ENCODE measurements around the gene RFX6. TPM values are rescaled to one million over a fixed set of nuclear protein-coding genes. Genes with fewer than 3 reads are reported as not detected.

Gene RFX6
- total and polyA plus RNA-seq, 12 donors = not detected

DNA sequence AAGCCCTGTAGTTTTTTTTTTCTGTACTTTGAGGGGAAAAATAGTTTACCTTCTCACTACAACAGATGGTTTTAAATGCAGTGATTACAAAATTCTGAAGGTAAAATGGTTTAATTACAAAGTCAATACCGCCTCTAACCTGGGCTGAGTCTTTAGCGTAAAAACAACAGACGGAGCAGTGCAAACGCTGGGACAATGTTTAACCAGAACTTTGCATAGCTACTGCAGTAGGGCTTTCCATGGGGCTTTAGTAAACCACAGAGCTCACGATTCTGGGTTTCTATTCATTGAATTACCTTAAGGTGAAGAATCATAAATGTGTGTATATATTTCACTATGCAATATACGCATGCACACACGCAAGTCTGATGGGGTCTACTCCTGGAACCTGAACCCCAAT is 77.9 kb downstream of the RFX6 start:
- no peaks in the 10 kb centered on the region for H3K4me1 ChIP-seq
- H3K36me3 ChIP-seq = no peaks in the 10 kb centered on the region
- no peaks in the 10 kb centered on the region for H3K9me3 ChIP-seq
- no peak overlapping the region for H3K27ac ChIP-seq
- WGBS, 2 donors = 75 to 78% methylated on average over 7 of the region's 7 CpGs
- no peak overlapping the region for H3K4me3 ChIP-seq
- ATAC-seq (no peak), DNase-seq (no peak)
- H3K27me3 ChIP-seq = no peaks in the 10 kb centered on the region
- TF ChIP-seq CTCF (IDR thresholded peaks at IDR 0.05) = no peak
- intact Hi-C loops (cut with DNase I) = no loop called here

DNA sequence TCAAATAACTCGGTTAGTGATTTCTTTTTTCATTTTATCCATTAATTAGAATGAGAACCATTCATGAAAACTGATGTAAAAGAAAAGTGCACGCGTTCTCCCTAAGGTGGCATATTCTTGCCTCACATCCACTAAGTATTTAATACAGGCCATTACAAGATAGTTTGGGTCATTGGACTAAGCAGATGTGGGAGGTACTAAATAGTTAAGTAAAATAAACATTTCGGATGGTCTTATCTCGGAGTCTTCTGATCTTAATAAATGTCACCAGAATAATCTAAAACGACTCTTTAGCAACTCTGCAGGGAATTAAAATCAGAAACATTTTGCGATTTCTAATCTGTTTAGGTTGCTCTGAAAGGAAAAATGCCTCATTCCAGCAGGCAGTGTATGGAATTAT is 78.7 kb downstream of the RFX6 start:
- TF ChIP-seq CTCF (IDR thresholded peaks at IDR 0.05) = no peak

DNA sequence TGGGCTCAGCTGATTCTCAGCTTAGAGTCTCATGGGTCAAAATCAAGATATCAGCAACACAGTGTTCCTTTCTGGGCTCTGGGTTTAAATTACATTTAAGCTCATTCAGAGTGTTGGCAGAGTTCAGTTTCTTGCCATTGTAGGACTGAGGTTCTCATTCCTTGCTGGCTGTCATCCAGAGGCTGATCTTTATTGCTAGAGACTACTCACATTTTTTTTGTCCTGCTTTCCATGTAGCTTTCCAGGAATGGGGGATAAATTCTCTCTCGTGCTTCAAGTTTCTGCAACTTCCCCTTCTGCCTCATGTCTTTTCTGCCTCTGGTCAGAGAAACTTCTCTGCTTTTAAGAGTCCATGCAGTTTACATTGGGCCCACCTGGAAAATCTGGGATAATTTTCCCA is 86.9 kb downstream of the RFX6 start:
- 39 to 42% methylated on average over 1 of the region's 1 CpG for WGBS, 2 donors
- ATAC-seq = no peak
- TF ChIP-seq CTCF (IDR thresholded peaks at IDR 0.05) = no peak
- intact Hi-C loops (cut with DNase I) = loop anchor here in 2 of 10 donors (10.0 kb wide), 2 partner anchors 179 to 231 kb away; no protein-coding TSS in a partner anchor
- H3K36me3 ChIP-seq = no peaks in the 10 kb centered on the region
- no peaks in the 10 kb centered on the region for H3K9me3 ChIP-seq
- DNase-seq = no peak
- H3K4me1 ChIP-seq = no peaks in the 10 kb centered on the region
- peaks cover 0 to 18% (median 0%) of the 10 kb centered on the region in 7 donors for H3K27me3 ChIP-seq
- H3K4me3 ChIP-seq = no peak overlapping the region
- no peak overlapping the region for H3K27ac ChIP-seq

More for the DNA sequence above, 78.7 kb downstream of the RFX6 start:
- ATAC-seq (no peak), DNase-seq (no peak)
- intact Hi-C loops (cut with DNase I) = no loop called here
- H3K27me3 ChIP-seq = no peaks in the 10 kb centered on the region
- WGBS, 2 donors = 52 to 54% methylated on average over 7 of the region's 7 CpGs
- H3K27ac ChIP-seq = no peak overlapping the region
- no peak overlapping the region for H3K4me3 ChIP-seq
- no peaks in the 10 kb centered on the region for H3K36me3 ChIP-seq
- no peaks in the 10 kb centered on the region for H3K4me1 ChIP-seq
- H3K9me3 ChIP-seq = no peaks in the 10 kb centered on the region

DNA sequence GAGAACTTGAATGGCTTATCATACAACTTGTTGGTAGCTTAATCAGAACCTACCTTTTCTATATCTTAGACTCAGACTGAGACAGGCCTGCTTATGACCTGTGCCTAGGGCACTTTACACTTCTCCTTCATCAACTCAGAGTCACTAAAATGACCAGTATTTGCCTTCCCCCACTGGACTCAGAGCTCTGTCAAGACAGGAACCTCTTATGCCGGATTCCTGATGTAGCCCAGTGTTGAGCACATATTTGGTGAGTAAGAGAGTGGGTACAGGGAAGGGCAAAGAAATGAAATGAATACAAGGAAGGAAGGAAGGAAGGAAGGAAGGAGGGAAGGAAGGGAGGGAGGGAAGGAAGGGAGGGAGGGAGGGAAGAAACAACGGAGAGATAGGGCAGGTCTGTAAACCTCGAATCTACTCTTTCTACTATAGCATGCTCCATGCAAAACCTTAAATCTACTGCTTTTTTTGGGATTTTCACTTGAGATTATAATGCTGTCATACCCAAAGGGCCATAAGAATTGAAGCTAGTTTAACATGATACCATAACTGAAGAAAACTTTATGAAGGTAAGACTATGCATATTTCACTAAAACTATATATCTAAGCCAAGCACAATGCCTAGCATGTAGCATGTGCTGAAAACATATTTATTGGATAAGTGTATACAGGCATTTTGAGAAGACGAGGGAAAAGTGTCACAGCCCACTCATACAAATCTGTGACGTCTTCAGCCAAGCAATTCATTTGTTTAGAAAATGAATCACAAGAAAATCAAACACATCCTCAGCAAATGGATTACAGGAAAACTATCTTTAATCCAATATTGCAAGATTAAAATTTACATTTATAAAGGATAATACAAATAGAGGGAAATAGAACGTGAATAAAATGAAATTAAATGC is 89.9 kb downstream of the RFX6 start:
- no peaks in the 10 kb centered on the region for H3K9me3 ChIP-seq
- TF ChIP-seq CTCF (IDR thresholded peaks at IDR 0.05) = no peak
- H3K4me3 ChIP-seq = no peak overlapping the region
- peaks cover 0 to 28% (median 0%) of the 10 kb centered on the region in 7 donors for H3K27me3 ChIP-seq
- no peaks in the 10 kb centered on the region for H3K4me1 ChIP-seq
- no peaks in the 10 kb centered on the region for H3K36me3 ChIP-seq
- intact Hi-C loops (cut with DNase I) = loop anchor here in 3 of 10 donors (5.0 to 10.0 kb wide), 4 partner anchors 182 to 228 kb away; no protein-coding TSS in a partner anchor
- 62 to 67% methylated on average over 6 of the region's 6 CpGs for WGBS, 2 donors
- no peak for DNase-seq
- no peak overlapping the region for H3K27ac ChIP-seq
- no peak for ATAC-seq
